Stomach (tissue), 4 donors: ENCODE results near the gene PRAMEF14.
"Not testable (repeated sequence)": the region's sequence is repeated elsewhere in the genome, so short reads cannot be mapped to it uniquely, and the experiment has no call there.

Source experiments
- CTCF ChIP-seq, 7 experiments: fragments of 450-650 bp in 4 of 7; fragments of 200-600 bp in 3 of 7; sonication (generic) in 3 of 7; IDR thresholded peaks; one replicate each; pipeline ENCODE4 v1.5.1; 2016 to 2019; ENCODE audit warnings: antibody characterized with exemption in 7 of 7, control low read depth in 2 of 7, mild to moderate bottlenecking in 1 of 7
- EP300 ChIP-seq: sonication (generic); formaldehyde crosslinking; IDR thresholded peaks from one replicate; pipeline ENCODE4 v1.6.1; 2017; ENCODE audit warnings: antibody characterized with exemption
- POLR2A ChIP-seq, 4 donors: fragments of 450-650 bp; IDR thresholded peaks; one replicate each; pipeline ENCODE4 v1.6.1; 2016; ENCODE audit warnings: antibody characterized with exemption in 4 of 4, control low read depth in 2 of 4, mild to moderate bottlenecking in 1 of 4, moderate library complexity in 1 of 4
- POLR2AphosphoS5 ChIP-seq, 3 donors: sonication (generic); formaldehyde crosslinking; IDR thresholded peaks; one replicate each; pipeline ENCODE4 v1.6.1; 2016; ENCODE audit warnings: antibody characterized with exemption in 3 of 3

GRCh38 chr1:13302197-13302596 lies 44.7 kb downstream of the PRAMEF14 start:
- not testable (repeated sequence) for TF ChIP-seq CTCF (IDR thresholded peaks at IDR 0.05); POLR2A (IDR thresholded peaks at IDR 0.05); POLR2AphosphoS5 (IDR thresholded peaks at IDR 0.05); EP300
